HG03135 (cell line): Measurements from ENCODE around the gene MOV10.
A peak's percentile ranks its signal among the peaks of the same experiment; 100 is the strongest.
"Not testable (repeated sequence)": the region's sequence is repeated elsewhere in the genome, so short reads cannot be mapped to it uniquely, and the experiment has no call there.

Experiments
- ATAC-seq: cut with Tn5 transposase; IDR thresholded peaks from one replicate; pipeline ENCODE4 v1.9.1; 2021; ENCODE audit warnings: mild to moderate bottlenecking, moderate library complexity; ENCODE audit not compliant: unreplicated experiment

The MOV10 gene, protein sequence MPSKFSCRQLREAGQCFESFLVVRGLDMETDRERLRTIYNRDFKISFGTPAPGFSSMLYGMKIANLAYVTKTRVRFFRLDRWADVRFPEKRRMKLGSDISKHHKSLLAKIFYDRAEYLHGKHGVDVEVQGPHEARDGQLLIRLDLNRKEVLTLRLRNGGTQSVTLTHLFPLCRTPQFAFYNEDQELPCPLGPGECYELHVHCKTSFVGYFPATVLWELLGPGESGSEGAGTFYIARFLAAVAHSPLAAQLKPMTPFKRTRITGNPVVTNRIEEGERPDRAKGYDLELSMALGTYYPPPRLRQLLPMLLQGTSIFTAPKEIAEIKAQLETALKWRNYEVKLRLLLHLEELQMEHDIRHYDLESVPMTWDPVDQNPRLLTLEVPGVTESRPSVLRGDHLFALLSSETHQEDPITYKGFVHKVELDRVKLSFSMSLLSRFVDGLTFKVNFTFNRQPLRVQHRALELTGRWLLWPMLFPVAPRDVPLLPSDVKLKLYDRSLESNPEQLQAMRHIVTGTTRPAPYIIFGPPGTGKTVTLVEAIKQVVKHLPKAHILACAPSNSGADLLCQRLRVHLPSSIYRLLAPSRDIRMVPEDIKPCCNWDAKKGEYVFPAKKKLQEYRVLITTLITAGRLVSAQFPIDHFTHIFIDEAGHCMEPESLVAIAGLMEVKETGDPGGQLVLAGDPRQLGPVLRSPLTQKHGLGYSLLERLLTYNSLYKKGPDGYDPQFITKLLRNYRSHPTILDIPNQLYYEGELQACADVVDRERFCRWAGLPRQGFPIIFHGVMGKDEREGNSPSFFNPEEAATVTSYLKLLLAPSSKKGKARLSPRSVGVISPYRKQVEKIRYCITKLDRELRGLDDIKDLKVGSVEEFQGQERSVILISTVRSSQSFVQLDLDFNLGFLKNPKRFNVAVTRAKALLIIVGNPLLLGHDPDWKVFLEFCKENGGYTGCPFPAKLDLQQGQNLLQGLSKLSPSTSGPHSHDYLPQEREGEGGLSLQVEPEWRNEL

DNA sequence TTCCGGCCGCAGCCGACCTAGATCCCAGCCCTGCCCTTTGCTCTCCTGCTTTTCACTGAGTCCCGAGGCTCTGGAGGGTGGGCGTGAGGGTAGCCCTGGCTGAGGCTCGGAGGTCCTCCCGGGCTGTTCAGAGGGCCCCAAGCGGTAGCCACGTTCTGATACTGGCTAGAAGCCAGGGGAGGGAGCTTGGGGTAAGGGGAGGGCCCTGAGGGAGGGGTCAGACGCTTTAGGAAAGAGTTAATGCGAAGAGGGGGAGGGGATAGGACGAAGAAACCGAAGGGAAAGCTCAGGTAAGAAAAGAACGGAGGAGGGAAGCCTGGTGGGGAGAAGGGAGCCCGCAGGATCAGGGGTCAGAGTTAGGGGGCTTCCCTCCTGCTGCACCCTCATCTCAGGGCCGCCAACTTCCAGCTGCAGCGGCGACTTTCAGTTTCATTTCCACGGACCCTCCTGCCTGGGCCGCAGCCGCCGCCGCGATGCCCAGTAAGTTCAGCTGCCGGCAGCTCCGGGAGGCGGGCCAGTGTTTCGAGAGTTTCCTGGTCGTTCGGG, at the start of gene MOV10:
Gene MOV10 (plus strand): TSS at position 220 of the 546 bp plus-strand sequence. CDS start 254 bp downstream, at position 474.
- ATAC-seq, result peak; percentile 53

DNA sequence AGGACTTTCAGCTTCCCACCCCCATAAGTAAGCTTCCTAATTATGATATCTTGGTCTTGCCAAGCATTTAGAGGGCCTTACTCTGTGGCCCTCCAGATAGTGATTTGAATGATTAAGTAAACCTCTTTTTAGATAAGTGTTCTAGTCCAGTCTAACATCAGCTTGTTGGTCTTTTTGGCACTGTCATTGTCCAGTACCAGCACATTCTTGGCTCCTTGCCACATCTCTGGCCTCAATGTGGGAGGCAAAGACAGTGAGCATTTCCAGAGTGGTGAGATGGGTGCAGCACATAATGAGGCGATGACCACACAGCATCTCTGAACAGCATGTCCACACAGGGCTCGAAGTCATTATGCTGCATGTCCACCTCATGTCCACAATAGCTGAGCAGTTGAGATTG, 48.8 kb upstream of the MOV10 start:
- ATAC-seq, result no peak

DNA sequence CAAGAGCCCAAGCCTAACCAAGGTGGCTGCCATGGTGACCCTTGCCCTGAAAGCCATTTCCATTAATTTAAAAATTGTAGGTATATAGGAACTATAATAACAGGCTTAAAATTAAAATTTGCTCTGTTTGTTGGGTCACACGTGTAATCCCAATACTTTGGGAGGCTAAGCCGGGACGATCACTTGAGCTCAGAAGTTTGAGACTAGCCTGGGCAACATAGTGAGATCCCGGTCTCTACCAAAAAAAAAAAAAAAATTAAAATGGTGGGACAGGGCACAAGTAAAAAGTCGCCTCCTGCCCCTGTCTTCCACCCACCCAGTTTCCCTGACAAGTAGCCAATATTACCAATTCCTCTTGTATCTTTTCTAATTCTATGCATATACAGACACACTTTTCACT, 48.3 kb upstream of the MOV10 start:
- ATAC-seq, result no peak

DNA sequence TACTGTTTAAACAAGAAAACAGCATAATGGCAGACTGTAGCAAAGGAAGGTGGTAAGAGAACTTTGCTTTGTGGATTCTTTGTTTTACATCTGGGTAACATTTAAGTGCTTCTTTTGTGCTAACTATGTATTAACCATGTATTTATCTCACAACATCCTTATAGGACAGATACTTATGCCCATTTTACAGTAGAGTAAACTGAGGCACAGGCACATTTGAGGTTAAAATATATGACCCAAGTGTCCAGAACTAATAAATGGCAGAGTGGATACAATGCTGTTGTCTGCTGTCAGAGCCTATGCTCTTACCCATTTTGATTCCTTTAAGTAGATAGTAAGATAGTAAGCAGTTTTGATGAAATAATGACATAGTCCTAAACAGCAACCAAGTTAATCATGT, 47.6 kb upstream of the MOV10 start:
- no peak for ATAC-seq

DNA sequence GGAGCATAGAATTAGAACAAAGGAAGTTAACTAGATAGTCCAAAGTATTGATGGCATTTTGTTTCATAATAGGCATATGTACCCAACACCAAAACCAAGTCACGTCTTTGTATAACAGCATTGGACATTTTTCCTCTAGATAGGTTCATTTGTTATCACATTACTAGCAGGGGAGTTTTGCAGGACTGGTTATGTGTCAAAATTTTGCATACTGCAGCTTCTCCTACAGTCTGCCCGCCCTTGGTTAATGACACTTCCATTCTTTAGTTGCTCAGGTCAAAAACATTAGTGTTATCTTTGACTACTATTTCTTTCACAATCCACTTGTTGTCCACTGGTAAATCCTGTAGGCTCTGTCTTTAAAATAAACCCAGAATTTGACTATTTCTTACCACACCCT, 45.9 kb upstream of the MOV10 start:
- ATAC-seq, result no peak

DNA sequence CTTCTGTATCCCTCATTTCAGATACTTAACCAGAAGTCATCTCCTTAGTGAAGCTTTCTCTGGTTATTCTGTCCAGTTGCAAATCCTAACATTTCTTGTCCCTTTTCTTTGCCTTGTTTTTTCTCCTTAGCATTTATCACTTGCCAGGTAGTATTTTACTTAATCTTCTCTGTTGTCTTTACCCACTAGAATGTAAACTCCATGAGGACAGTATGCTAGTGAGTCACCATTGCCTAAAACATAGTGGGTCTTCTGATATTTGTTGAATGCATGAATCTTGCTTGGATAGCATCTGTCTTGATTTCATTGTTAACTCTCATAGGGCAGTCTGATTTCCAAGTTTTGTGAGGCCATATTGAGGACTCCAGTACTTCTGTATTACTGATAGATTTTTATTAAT, 45.2 kb upstream of the MOV10 start:
- no peak for ATAC-seq

DNA sequence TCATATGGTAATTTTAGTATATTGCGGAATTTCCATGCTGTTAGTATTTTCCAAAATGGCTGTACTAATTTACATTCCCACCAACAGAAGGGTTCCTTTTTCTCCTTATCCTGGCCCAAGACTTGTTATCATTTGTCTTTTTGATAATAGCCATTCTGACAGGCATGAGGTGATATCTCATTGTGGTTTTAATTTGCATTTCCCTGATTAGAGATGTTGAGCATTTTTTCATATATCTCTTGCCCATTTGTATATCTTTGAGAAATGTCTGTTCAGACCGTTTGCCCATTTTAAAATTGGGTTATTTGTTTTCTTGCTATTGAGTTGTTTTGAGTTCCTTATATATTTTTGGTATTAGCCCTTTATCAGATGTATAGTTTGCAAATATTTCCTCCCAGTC, 40.8 kb upstream of the MOV10 start:
- no peak for ATAC-seq

DNA sequence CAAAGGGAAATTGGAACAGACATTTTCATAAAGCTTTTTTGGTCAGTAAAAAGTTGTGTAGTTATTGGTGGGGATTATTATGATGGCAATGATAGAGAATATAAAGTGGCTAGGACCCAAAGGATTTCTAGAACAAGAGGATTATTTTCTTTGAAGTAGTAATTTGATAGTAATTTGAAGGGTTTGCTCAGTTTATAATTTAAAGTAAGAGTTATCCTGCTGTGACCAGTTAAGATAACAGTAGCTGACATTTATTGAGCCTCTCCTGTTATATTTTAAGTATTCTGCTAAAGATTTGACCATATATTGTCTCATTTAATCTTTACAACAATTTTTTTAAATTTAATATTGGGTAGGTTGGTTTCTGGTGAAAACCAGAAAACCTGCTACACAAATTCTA, 40.1 kb upstream of the MOV10 start:
- ATAC-seq, result no peak

DNA sequence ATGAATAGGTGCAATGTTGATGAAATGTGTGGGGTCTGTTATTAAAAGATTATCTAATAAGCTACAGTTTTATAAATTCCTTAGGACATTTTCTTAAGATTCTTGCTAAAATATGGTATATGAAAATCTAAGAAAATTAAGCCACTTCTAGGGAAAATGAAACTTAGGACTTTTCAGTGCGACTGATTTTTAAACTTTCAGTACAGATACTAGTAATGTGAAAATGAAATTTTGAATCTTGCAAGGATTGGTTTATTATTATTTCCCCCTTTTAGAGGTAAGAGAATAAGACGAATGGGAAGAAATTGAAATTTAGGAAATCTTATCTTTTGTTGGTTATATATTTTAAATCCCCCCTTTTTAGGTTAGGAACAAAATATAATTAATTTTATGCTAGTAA, 38.4 kb upstream of the MOV10 start:
- no peak for ATAC-seq

DNA sequence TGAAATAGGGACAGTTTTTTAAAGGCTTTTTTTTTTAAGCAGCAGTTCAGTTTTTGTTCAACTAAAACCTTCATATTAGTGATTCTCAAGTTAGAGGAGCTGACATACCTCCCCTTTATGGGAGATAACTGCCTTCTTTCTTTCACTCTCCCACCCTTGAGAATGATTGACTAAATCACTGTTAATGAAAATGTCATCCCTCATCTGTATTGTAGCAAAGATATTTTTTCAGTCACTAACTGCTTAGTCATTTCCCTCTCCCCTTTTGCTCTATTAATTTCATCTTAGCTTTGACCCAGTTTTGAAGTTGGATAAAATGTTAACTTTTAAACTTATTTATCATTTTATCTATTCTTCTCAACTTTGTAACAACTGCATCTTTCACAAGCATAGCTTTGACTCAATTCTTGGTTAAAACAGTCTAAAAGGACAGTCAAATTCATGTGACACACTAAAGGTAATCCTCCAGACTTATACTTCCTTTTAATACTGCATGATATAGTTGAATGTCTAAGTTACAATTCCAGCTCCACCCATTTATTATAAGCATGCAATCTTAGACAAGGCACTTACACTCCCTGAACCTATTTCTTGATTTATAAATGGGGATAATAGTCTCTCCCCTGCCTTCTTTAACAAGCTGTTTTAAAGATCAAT, 37.7 kb upstream of the MOV10 start:
- peak; percentile 50 for ATAC-seq

DNA sequence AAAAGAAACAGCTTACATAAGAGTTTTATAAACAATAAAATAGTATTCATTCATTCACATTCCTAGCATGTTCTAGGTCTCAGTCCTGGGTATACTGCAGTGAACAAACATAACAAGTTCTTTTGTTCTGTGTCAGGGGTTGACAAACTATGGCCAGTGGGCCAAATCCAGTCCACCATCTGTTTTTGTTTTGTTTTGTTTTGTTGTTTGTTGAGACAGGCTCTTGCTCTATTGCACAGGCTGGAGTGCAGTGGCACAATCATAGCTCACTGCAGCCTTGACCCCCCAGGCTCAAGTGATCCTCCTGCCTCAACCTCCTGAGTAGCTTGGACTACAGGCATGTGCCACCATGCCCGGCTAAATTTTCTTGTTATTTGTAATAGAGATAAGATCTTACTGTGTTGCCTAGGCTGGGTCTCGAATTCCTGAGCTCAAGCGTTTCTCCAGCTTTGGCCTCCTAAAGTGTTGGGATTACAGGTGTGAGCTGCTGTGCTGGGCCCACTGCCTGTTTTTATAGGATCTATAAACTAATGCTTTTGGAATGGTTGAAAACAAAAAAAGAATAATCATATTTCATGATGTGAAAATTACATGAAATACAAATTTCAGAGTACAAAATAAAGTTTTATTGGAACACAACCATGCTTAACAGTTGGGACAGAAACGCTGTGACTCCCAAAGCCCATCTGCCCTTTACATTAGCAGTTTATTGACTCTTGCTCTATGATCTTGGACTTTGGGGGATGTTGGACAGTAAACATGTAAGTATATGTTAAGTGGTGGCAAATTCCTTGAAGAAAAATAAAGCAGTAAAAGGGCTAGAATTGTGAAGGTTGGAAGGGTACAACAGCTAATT, 37.0 kb upstream of the MOV10 start:
- no peak for ATAC-seq

DNA sequence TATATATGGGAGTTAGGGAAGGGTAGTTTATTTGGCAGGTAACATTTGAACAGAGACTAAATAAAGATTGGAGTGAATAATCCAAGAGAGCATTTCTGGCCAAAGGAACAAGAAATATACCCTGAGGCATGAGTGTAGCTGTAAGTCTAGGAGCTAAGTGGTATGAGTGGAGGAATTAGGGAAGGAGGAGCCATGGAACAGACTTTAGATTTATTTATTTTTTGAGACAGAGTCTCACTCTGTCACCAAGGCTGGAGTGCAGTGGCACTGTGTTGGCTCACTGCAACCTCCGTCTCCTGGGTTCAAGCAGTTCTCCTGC, 36.4 kb upstream of the MOV10 start:
- no peak for ATAC-seq

DNA sequence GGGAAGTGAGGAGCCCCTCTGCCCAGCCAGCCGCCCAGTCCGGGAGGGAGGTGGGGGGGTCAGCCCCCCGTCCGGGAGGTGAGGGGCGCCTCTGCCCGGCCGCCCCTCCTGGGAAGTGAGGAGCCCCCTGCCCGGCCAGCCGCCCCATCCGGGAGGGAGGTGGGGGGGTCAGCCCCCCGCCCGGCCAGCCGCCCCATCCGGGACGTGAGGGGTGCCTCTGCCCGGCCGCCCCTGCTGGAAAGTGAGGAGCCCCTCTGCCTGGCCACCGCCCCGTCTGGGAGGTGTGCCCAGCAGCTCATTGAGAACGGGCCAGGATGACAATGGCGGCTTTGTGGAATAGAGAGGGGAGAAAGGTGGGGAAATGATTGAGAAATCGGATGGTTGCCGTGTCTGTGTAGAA, 34.0 kb upstream of the MOV10 start:
- ATAC-seq, result not testable (repeated sequence)

DNA sequence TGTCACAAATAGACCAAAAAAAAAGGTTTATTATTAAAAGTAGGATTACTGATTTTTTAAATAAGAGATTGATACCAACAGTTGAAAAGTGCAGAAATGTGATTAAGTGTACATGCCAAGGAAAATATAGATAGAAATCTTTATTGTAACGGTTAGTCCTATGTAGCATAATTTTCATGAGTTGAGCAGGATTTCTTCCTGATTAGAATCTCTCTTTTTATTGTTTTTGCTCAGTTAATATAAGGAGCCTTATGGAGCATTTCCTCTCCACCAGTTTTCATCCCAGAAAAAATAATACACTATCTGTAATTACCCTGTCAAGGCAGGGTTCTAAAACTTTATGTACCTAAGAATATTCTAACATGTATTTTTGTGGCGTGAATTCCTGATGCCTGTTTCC, 31.4 kb upstream of the MOV10 start:
- no peak for ATAC-seq

DNA sequence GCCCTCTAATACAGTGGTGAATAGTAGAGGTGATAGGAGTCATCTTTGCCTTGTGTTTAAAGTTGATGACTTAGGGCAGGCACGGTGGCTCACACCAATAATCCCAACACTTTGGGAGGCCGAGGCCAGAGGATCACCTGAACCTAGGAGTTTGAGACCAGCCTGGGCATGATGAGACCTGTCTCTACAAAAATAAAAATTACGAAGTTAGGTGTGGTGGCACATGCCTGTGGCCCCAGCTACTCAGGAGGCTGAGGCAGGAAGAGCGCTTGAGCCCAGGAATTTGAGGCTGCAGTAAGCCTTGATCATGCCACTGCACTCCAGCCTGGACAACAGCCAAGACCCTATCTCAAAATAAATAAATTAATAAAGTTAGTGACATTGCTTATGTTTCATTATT, 28.2 kb upstream of the MOV10 start:
- ATAC-seq, result no peak

DNA sequence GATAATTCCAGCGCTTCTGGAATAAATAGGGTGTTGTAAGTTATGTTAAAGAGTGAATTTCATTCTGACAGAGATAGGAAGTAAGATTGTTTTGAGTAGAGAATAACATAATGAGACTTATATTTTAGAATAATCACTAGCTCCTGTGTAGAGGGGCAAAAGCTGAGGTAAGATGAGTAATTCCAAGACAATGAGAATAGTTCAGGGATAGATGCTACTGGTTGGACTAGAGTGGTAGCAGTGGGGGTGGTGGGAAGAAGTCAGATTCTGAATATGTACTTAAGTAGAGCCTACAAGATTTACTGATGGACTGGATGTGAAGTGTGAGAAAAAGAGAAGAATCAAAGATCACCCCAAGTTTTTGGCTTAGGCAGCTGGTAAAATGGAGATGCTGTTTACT, 23.3 kb upstream of the MOV10 start:
- ATAC-seq, result no peak

DNA sequence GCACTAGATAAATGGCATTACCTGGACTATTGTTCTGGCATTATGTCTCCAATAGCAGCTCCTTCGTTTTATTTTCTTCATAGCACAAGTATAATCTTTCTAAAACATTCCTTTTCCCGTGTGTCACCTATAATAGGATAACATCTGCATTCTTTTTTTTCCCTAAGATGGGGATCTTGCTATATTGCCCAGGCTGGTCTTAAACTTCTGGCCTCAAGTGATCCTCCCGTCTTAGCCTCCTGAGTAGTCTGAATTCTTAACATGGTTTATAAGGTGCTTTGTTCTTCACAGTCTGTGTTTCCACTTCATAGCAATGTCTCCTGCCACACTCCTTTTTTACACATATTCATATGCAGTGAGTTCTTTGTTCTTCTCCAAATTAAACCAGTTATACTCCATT, 8.6 kb upstream of the MOV10 start:
- ATAC-seq, result no peak

DNA sequence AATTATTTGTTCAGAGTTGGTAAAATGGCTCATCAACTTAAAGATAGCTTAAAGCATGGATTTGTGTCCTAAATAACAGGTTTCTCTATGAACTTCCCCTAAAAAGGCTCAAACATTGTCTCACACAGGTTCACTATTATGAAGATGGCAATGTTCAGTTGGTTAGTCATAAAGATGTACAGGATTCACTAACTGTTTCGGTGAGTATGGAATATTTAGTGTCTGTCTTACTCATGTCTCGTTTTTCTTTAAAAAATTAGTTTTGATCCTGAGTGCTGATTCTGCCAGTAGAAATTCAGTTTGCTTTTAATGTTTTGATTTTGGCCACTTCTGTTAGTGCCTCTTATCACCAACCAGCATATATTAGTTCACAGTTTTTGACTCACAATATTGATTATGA, 7.5 kb upstream of the MOV10 start:
- no peak for ATAC-seq

DNA sequence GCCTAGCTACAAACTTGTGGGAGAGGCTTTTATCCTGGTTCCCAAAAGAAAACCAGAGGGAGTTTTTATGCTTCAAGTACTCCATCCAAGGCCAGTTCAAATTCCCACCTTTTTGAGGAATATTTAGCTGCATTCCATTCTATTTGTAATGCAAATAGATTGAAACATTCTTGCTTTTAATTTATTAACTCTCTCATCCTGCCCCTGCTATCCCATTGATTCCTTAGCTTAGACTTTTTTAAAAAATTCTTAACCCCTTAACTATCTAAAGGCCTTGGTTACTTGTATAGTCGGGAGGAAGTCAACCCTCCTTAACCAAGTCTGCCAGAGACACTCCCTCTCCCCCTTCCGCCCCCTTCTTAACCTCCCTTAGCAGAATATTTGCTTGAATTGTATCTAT, 2.5 kb upstream of the MOV10 start:
- no peak for ATAC-seq

DNA sequence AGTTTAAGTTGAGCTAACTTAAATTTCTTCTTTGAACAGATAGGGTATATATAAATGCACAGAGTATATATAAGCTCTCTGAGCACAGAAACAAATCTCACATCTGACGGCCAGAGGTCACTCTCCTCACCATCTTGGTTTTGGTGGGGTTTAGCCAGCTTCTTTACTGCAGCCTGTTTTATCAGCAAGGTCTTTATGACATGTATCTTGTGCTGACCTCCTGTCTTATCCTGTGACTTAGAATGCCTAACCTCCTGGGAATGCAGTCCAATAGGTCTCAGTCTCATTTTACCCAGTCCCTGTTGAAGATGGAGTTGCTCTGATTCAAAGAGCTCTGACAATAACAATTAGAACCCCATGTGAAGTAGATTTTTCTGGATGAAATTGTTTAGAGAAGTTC, 1.6 kb upstream of the MOV10 start:
- no peak for ATAC-seq
